ENCODE data around the gene ATF7.

DNA sequence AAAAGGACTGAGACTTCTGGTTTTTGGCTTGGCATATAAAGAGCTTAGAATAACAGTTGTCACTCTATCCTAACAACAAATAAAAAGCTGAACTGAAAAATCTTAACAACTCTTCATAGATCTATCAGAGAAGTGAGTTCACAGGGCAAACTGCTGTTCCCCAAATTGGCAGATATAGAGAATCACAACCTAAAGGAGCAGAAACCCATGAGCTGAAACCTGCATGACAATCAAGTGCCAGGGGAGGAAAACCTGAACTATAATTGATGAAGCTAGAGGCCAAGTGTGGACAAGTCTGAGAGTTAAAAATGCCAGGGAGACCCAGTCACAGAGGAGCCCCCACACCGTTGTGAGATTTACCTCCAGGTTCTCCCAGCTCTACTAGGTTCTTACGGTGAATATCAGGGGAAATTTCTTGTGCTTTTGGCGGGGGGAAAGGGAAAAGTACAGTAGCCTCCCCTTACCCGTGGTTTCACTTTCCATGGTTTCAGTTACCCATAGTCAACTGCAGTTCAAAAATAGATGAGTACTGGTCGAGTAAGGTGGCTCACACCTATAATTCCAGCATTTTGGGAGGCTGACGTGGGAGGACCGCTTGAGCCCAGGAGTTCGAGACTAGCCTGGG is 53.9 kb downstream of the ATF7 start:
- no peak for TF ChIP-seq SPI1 (IDR thresholded peaks at IDR 0.05; ENCODE audit: low read depth, low read length)
- TF ChIP-seq TAF1 (IDR thresholded peaks at IDR 0.05; ENCODE audit: low read depth, low read length): no peak
- no peak for TF ChIP-seq POLR2A (IDR thresholded peaks at IDR 0.05; ENCODE audit: low read depth, low read length)
